RKO (cell line): ENCODE data around the gene PIGP.
"Not testable (repeated sequence)": the region's sequence is repeated elsewhere in the genome, so short reads cannot be mapped to it uniquely, and the experiment has no call there.

Source experiments
- DNase-seq: peaks from one replicate; pipeline ENCODE4 v3.0.0-alpha.2; 2016; ENCODE audit warnings: low spot score

The PIGP gene

GRCh38 chr21:37072988-37073416, at the start of gene PIGP, which contains the start of gene TTC3:
Gene PIGP (minus strand): TSS chr21:37073071. CDS start chr21:37072515, 556 bp downstream.
Gene TTC3 (plus strand): TSS chr21:37073254. CDS start chr21:37087258, 14,004 bp downstream.
- peak; percentile 93 for DNase-seq

- DNase-seq = no peak
Measured at GRCh38 chr21:37119421-37120218, 46.7 kb upstream of the PIGP start.

- no peak for DNase-seq
Measured at GRCh38 chr21:37118187-37118826, 45.4 kb upstream of the PIGP start.

GRCh38 chr21:37117204-37117603, 44.3 kb upstream of the PIGP start:
- no peak for DNase-seq

- not testable (repeated sequence) for DNase-seq
Measured at GRCh38 chr21:37116459-37116858, 43.6 kb upstream of the PIGP start.

GRCh38 chr21:37114301-37114700, 41.4 kb upstream of the PIGP start:
- not testable (repeated sequence) for DNase-seq

- DNase-seq = not testable (repeated sequence)
Measured at GRCh38 chr21:37111029-37111428, 38.2 kb upstream of the PIGP start.

- DNase-seq = no peak
Measured at GRCh38 chr21:37106998-37107397, 34.1 kb upstream of the PIGP start.

- DNase-seq = not testable (repeated sequence)
Measured at GRCh38 chr21:37102746-37103145, 29.9 kb upstream of the PIGP start.

- peak; percentile 7 for DNase-seq
Measured at GRCh38 chr21:37101384-37101783, 28.5 kb upstream of the PIGP start.

- DNase-seq = no peak
Measured at GRCh38 chr21:37100316-37100715, 27.4 kb upstream of the PIGP start.

- no peak for DNase-seq
Measured at GRCh38 chr21:37098751-37099150, 25.9 kb upstream of the PIGP start.

GRCh38 chr21:37095821-37096220, 22.9 kb upstream of the PIGP start:
- DNase-seq = no peak

GRCh38 chr21:37093977-37094376, 21.1 kb upstream of the PIGP start:
- no peak for DNase-seq

GRCh38 chr21:37088186-37088735, 15.4 kb upstream of the PIGP start:
- no peak for DNase-seq

GRCh38 chr21:37087188-37087587, 14.3 kb upstream of the PIGP start:
- DNase-seq = peak; percentile 72

GRCh38 chr21:37085726-37086125, 12.9 kb upstream of the PIGP start:
- DNase-seq = no peak

GRCh38 chr21:37082856-37083528, 10.1 kb upstream of the PIGP start:
- DNase-seq = no peak

GRCh38 chr21:37082375-37082774, 9.5 kb upstream of the PIGP start:
- DNase-seq = no peak

GRCh38 chr21:37079211-37079824, 6.4 kb upstream of the PIGP start:
- peak; percentile 14 for DNase-seq

- no peak for DNase-seq
Measured at GRCh38 chr21:37077403-37077802, 4.5 kb upstream of the PIGP start.
